Smooth muscle cell (in vitro differentiated cells): Measurements from ENCODE around the gene TMEM150A. TPM values are rescaled to one million over a fixed set of nuclear protein-coding genes. Genes with fewer than 3 reads are reported as not detected.
"Not testable (repeated sequence)": the region's sequence is repeated elsewhere in the genome, so short reads cannot be mapped to it uniquely, and the experiment has no call there.

Experiments used
- DNase-seq: peaks from one replicate; lab custom pipeline; 2025; ENCODE audit not compliant: unreplicated experiment; lab: John Stamatoyannopoulos, UW
- H2AFZ ChIP-seq: fragments of 200-600 bp; sonication (generic); 2 replicates; pipeline ENCODE4 v1.6.0; 2016; ENCODE audit warnings: antibody characterized with exemption, low read depth, mild to moderate bottlenecking
- H3F3A ChIP-seq: fragments of 200-600 bp; sonication (generic); 2 replicates; pipeline ENCODE4 v1.6.0; 2017; ENCODE audit warnings: antibody characterized with exemption, low read depth
- H3K27ac ChIP-seq: fragments of 200-600 bp; sonication (generic); 2 replicates; pipeline ENCODE4 v1.5.1; 2016; ENCODE audit warnings: low read depth, mild to moderate bottlenecking
- H3K27me3 ChIP-seq: fragments of 200-600 bp; sonication (generic); 2 replicates; pipeline ENCODE4 v1.6.1; 2016; ENCODE audit warnings: low read depth, mild to moderate bottlenecking
- H3K36me3 ChIP-seq: fragments of 200-600 bp; sonication (generic); 2 replicates; pipeline ENCODE4 v1.5.1; 2016; ENCODE audit warnings: low read depth
- H3K4me1 ChIP-seq: fragments of 200-600 bp; sonication (generic); 2 replicates; pipeline ENCODE4 v1.5.1; 2016; ENCODE audit warnings: low read depth
- H3K4me2 ChIP-seq: fragments of 200-600 bp; sonication (generic); 2 replicates; pipeline ENCODE4 v1.6.0; 2016; ENCODE audit warnings: mild to moderate bottlenecking
- H3K4me3 ChIP-seq: fragments of 200-600 bp; sonication (generic); 2 replicates; pipeline ENCODE4 v1.5.1; 2016; ENCODE audit warnings: mild to moderate bottlenecking
- H3K79me2 ChIP-seq: fragments of 200-600 bp; sonication (generic); 2 replicates; pipeline ENCODE4 v1.6.0; 2016; ENCODE audit warnings: low read depth, mild to moderate bottlenecking
- H3K9ac ChIP-seq: fragments of 200-600 bp; sonication (generic); 2 replicates; pipeline ENCODE4 v1.6.0; 2016; ENCODE audit warnings: low read depth
- H3K9me3 ChIP-seq: fragments of 200-600 bp; sonication (generic); replicated peaks from 2 replicates; pipeline ENCODE4 v1.5.1; 2016; ENCODE audit warnings: low read depth
- H4K20me1 ChIP-seq: fragments of 200-600 bp; sonication (generic); 2 replicates; pipeline ENCODE4 v1.6.0; 2016; ENCODE audit warnings: low read depth
- CTCF ChIP-seq: fragments of 200-600 bp; sonication (generic); IDR thresholded peaks from 2 replicates; pipeline ENCODE4 v1.5.1; 2017; ENCODE audit warnings: borderline replicate concordance, mild to moderate bottlenecking, antibody characterized with exemption; ENCODE audit not compliant: insufficient read depth, poor library complexity, severe bottlenecking
- WGBS: methylation state at CpG from one replicate; pipeline ENCODE4 v1.1.7; 2016; ENCODE audit warnings: low lambda C conversion rate; 5-methylcytosine and 5-hydroxymethylcytosine counted together
- polyA plus RNA-seq: library from polyadenylated mRNA; unstranded; fragments of >200 nt; fragmentation: Nextera tagmentation; extraction: Ambion mirVana; gene quantifications from 2 replicates; pipeline ENCODE4 v1.2.1, GENCODE V29; 2016
- total RNA-seq: library from RNA; depleted of rRNA; stranded (reverse); fragments of >200 nt; gene quantifications from 2 replicates; pipeline ENCODE4 v1.2.3, GENCODE V29; 2014

The TMEM150A gene
- total and polyA plus RNA-seq, 2 experiments from 2014 or later: 7.7 to 20.0 TPM

- 35% methylated on average over 4 of the region's 4 CpGs for WGBS
- peak overlapping the region; percentile 8 for H3K9ac ChIP-seq
- DNase-seq: no peak
Measured at GRCh38 chr2:85605406-85606115, 3.1 kb upstream of the TMEM150A start.

GRCh38 chr2:85604568-85605339, 2.3 kb upstream of the TMEM150A start:
- peak overlapping the region; percentile 70 for H3K27ac ChIP-seq
- peaks cover 16% of the 10 kb centered on the region for H3F3A ChIP-seq
- H3K27me3 ChIP-seq: no peaks in the 10 kb centered on the region
- H3K4me3 ChIP-seq: no peak overlapping the region
- peaks cover 17% of the 10 kb centered on the region for H3K79me2 ChIP-seq
- no peak overlapping the region for H3K9ac ChIP-seq
- H3K4me2 ChIP-seq: peak overlapping the region; percentile 22
- no peaks in the 10 kb centered on the region for H3K36me3 ChIP-seq
- H2AFZ ChIP-seq: no peak overlapping the region
- DNase-seq: no peak
- TF ChIP-seq CTCF: no peak
- H3K9me3 ChIP-seq: no peaks in the 10 kb centered on the region
- H3K4me1 ChIP-seq: peaks cover 10% of the 10 kb centered on the region
- peaks cover 12% of the 10 kb centered on the region for H4K20me1 ChIP-seq
- WGBS: 83% methylated on average over 6 of the region's 6 CpGs

More at GRCh38 chr2:85605406-85606115, 3.1 kb upstream of the TMEM150A start:
- H3K36me3 ChIP-seq: no peaks in the 10 kb centered on the region
- peak overlapping the region; percentile 70 for H3K27ac ChIP-seq
- H3K4me2 ChIP-seq: peak overlapping the region; percentile 30
- peaks cover 12% of the 10 kb centered on the region for H4K20me1 ChIP-seq
- no peak overlapping the region for H2AFZ ChIP-seq
- no peaks in the 10 kb centered on the region for H3K9me3 ChIP-seq
- H3K4me1 ChIP-seq: peaks cover 10% of the 10 kb centered on the region
- no peaks in the 10 kb centered on the region for H3K27me3 ChIP-seq
- H3K4me3 ChIP-seq: no peak overlapping the region
- H3F3A ChIP-seq: peaks cover 16% of the 10 kb centered on the region
- TF ChIP-seq CTCF: no peak
- peaks cover 23% of the 10 kb centered on the region for H3K79me2 ChIP-seq

- Histone ChIP-seq H3K79me2 (peaks cover 17% of the 10 kb centered on the region), H3K4me1 (peaks cover 10% of the 10 kb centered on the region), H3F3A (peaks cover 16% of the 10 kb centered on the region), H3K27ac (peak overlapping the region; percentile 70), H3K4me3 (peak overlapping the region; percentile 71), H3K4me2 (peak overlapping the region; percentile 95)
- H3K36me3 ChIP-seq, H3K9me3 ChIP-seq, DNase-seq, H4K20me1 ChIP-seq, H2AFZ ChIP-seq, H3K9ac ChIP-seq, H3K27me3 ChIP-seq: not testable (repeated sequence)
- 89% methylated on average over 3 of the region's 3 CpGs for WGBS
Measured at GRCh38 chr2:85604133-85604444, 1.6 kb upstream of the TMEM150A start.

GRCh38 chr2:85601771-85602475, 575 bp downstream of the TMEM150A start:
- WGBS: 14% methylated on average over 27 of the region's 36 CpGs
- Histone ChIP-seq H3K4me2 (peak overlapping the region; percentile 95), H2AFZ (peak overlapping the region; percentile 28), H3K36me3 (no peaks in the 10 kb centered on the region), H3K79me2 (peaks cover 19% of the 10 kb centered on the region), H3K27me3 (no peaks in the 10 kb centered on the region), H3K4me1 (peaks cover 10% of the 10 kb centered on the region), H3K27ac (no peak overlapping the region), H3F3A (peaks cover under 1% of the 10 kb centered on the region), H3K4me3 (peak overlapping the region; percentile 71), H3K9ac (peak overlapping the region; percentile 65), H3K9me3 (no peaks in the 10 kb centered on the region), H4K20me1 (peaks cover 12% of the 10 kb centered on the region)
- TF ChIP-seq CTCF: no peak
- no peak for DNase-seq
